DMS153 (cell line): ENCODE measurements around the gene MYO1H.
"Not testable (repeated sequence)": the region's sequence is repeated elsewhere in the genome, so short reads cannot be mapped to it uniquely, and the experiment has no call there.

Experiments used
- DNase-seq: peaks from one replicate; lab custom pipeline; 2025; lab: John Stamatoyannopoulos, UW

MYO1H gene

DNA sequence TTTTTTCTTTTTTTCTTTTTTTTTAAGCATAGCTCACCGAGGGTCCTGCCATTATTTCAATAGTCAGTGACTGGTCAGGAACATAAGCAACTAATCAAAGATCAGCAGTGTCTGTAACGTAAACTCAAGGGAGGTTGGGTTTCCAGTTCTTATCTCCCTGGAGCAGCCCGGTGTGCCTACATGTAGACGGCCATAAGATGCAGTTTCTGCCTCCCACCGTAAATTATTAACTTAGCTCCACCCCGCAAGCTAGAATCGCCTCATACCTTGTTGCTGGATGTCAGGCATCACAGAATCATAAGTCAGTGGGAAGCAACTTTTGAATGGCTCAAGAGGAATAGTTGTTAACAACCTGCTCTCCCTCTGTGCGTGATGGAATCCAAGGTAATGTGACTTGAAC, at the start of gene MYO1H:
TSS of gene MYO1H (plus strand) at position 312 of the 400 bp plus-strand sequence. CDS start at position 373, 61 bp downstream.
- DNase-seq: no peak

- no peak for DNase-seq
These were observed 47.9 kb upstream of the MYO1H start for GRCh38 chr12:109299849-109300248.

- DNase-seq: no peak
These were observed 46.0 kb upstream of the MYO1H start for GRCh38 chr12:109301643-109302168.

- no peak for DNase-seq
These were observed 45.3 kb upstream of the MYO1H start for GRCh38 chr12:109302358-109302757.

DNA sequence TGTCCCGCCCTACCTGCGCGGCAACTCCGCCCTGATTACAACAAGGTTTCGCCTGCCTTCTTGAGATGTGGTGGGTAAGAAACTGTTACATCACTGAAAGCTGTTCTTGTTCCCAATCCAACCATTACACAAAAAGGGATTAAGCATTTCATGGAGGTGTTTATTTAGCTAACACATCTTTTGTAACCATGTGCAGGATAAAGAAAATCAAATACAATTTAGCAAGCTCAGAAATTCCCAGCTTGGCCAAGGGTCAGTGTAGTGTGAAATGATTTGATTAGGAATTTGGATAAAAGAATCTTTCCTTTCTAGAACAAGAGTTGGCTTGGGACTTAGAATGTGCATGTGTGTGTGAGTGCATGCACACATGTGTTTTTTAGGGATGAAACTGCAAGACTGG, 44.9 kb upstream of the MYO1H start:
- no peak for DNase-seq

DNA sequence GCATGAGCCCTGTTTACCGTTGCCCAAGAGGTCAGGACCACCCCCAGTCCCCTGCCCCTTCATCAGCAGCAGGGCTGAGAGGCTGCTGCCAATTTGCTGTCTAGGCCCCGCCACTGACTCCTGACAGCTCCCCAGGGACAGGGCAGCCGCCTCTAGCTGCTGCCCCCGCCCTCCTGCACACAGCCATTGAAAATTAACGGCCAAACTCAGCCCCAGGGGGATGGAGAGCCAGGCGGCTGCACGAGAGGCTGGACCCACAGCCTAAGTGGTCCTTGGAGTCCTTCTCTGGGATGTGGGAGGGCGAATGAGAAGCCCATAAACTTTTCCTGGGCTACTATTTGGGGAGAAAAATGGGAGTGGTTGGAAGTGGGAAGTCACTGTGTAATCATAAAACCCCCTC, 43.2 kb upstream of the MYO1H start:
- DNase-seq: peak; percentile 59

DNA sequence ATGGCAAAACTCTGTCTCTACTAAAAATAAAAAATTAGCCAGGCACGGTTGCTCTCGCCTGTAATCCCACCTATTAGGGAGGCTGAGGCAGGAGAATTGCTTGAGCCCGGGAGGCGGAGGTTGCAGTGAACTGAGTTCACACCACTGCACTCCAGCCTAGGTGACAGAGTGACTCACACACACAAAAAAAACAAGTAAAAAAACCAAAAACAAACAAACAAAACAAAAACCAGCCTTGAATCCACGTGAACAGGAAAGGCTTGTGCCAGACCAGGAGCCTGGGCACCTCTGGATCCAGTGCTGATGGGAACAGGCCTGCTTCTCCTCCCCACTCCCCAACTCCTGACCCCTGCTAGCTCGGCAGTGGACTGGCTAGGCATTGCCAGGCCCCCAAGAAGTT, 42.2 kb upstream of the MYO1H start:
- no peak for DNase-seq

DNA sequence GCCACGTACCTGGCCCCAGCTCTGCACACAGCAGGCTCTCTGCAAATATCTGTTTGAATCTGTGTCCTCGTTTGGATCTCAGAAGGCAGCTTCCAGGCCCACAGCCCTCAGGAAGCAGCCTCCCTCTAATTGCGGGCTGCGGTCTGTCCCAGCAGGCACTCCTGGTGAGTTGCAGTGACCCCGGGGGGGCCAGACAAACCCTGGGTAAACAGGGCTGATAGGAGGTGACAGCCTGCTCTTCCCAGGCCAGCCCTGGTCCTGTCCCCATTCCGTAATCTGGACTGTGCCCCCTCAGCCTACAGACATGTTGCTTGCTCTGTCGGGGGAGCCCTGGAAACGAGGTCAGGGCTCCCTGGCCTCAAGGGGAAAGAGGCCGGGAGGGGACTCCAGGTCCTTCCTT, 40.6 kb upstream of the MYO1H start:
- no peak for DNase-seq

DNA sequence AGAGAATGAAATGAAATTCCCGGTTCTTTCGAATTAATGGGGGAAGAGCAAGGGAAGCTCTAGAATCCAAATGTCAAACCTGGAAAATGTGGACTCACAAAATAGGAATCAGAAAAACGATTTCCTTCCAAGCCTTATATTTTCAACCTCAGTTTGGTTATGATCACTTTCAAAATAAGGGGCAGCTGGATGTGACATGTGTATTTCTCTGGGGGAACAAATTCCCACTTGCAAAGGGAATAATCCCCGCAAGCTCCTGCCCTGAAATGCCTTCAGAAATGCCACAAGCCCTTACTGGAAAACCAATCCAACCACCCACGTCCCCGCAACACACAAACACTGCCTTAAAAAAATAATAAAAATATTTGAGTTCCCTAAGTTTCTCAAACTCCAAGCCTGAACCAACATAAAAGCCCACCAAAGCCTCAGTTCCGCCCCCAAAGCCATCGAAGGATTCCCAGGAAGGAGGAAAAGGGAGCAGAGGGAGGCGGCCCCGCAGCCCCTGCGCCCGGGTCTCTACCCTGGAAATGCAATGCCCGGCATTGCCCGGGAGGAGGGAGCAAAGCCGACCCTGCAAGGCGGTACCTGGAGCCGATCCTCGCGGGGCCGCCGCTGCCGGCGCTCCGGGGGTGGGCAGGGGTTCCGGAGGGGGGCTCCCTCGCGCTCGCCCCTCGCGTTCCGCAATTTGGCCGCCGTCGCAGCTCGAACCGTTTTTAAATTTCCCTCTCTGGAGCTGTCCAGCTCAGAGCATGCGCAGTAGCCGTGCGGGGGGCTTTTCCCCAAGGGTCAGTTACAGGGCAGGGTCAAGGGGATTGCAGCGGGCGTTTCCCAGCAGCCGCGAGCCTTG, 38.9 kb upstream of the MYO1H start, which contains the start of gene FOXN4:
TSS of gene FOXN4 (minus strand) at position 751 of the 847 bp plus-strand sequence. CDS start 963 bp downstream, outside the sequence.
- no peak for DNase-seq

GRCh38 chr12:109309381-109310246, 38.1 kb upstream of the MYO1H start:
- no peak for DNase-seq

DNA sequence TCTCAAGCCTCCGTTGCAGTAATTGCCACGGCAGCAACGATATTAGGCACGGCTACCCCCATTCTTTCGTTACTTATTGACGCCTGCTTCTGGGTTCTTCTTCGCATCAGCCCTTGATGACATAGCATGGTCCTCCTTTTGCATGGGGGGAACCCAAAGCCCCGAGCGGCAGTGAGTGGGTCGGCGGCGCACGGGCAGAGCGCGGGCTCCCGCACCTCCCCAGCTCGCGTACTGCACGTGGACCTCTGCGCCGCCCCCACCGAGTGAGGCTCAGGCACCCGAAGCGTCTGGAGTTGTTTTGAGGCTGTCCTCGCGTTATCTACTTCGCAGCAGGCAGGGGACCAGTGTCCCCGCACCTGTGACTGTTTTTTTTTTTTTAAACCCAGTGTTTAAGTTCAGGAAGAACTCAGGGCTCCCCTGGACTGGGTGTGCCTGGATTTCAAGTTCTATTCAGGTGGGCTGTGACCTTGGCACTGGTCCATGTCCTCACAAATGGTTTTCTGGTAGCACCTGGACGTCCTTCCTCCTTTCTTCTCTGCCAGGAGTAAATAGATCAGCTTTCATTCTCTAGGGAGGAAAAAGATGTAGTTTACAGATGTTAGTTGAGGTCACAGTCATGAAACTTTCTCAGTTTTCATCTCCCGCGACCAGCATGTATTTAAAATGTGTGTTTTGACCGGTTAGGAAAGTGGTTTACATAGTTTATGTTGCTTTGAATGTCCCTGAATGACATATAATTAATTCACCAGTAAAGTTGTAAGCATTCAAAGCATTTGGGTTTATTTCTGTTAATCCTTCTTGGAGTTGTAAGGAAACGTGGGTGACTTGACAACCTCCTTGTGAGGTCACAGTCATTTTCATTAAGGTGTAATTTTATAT, 37.2 kb upstream of the MYO1H start:
- DNase-seq: peak; percentile 81

DNA sequence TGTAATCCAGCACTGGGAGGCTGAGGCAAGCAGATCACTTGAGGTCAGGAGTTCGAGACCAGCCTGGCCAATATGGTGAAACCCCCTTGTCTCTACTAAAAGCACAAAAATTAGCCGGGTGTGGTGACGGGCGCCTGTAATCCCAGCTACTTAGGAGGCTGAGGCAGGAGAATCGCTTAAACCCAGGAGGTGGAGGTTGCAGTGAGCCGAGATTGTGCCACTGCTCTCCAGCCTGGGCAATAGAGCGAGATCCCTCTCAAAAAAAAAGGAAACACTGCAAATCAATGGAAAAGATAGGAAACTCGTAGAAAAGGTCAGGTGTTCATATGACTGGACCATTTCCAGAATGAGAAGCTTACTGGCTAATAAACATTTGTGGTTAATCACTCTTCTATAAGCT, 26.4 kb upstream of the MYO1H start:
- DNase-seq: not testable (repeated sequence)

- no peak for DNase-seq
These were observed 18.7 kb upstream of the MYO1H start for GRCh38 chr12:109329003-109329402.

- peak; percentile 38 for DNase-seq
These were observed 18.0 kb upstream of the MYO1H start for GRCh38 chr12:109329686-109330085.

- no peak for DNase-seq
These were observed 17.1 kb upstream of the MYO1H start for GRCh38 chr12:109330282-109331230.

DNA sequence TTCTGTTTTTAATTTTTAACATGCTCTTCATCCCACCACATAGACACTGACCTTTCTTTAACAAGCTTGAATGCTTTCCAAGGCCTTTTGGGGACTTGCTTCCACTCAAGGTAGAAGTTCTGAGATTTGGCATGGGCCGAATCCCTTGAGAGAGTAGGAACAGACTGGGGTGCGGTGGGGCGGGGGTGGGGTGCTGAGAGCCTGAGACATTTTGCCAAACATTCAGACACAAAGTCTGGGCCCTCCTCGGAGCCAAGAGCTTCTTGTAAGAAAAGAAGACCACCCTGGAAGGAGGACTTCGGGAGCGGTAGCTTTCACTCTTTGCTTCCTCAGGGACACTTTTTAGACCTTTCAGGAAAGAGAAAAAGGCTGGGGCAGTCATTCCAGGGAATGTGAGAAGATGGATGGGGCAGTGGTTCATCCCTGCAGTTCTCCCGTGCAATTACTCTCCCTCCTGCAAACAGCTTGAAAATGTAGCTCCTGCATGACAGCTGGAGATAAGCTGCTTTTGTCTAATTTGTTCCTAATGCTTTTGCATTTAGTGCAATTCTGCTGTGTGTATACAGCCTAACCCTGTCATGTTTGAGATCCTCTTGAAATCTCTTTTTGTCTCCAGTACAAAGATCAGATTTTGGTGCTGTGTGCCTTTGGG, 16.3 kb upstream of the MYO1H start:
- DNase-seq: no peak

- no peak for DNase-seq
These were observed 12.8 kb upstream of the MYO1H start for GRCh38 chr12:109334887-109335286.

GRCh38 chr12:109336593-109336992, 11.1 kb upstream of the MYO1H start:
- no peak for DNase-seq

DNA sequence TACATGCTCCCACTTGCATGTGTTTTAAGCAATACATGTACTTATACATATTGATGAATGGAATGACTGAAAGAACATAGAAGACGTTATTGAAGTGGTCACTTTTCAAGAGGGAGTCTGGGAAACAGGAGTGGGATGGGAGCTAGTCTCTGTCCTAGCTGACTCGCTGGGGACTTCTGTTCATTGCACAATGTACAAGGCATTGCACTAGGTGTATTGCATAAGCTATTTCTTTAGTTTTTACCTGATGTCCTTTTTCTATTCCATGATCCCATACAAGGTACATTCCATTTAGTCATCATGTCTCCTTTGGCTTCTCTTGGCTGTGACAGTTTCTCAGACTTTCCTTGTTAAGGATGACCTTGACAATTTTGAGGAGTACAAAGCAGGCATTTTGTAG, 4.0 kb upstream of the MYO1H start:
- no peak for DNase-seq

- DNase-seq: no peak
These were observed 2.3 kb upstream of the MYO1H start for GRCh38 chr12:109345428-109345827.
